ENCODE results near the gene OR51B4. TPM values are rescaled to one million over a fixed set of nuclear protein-coding genes. Genes with fewer than 3 reads are reported as not detected.
A peak's percentile ranks its signal among the peaks of the same experiment; 100 is the strongest.

The OR51B4 gene
- total and polyA plus RNA-seq, 9 of the 15 experiments (the other 6 are each of a cell fraction or from before 2014, with no cell fraction given) = 17.1 to 64.6 (median 39.9) TPM

DNA sequence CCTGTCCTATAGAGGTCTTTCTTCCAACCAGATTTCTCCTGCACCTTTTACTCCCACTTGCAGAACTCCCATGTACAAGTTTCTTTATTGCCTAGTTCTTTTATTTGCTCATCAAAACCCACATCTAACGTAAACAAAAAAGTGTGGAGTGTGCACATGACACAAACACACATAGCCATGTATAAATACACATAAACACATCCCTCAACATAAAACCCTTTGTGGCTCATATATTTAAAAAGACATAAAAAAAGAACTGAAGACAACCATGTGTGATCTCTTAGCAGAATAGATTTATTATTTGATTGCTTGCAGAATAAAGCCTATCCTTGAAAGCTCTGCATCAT lies 48.9 kb downstream of the OR51B4 start:
- Histone ChIP-seq H3K36me3 (ENCODE audit: control insufficient read depth, insufficient read depth, low read length) (peaks cover 26% of the 10 kb centered on the region), H3K4me1 (replicated peaks in 1 of 2; ENCODE audit: control insufficient read depth in 2 of 2, insufficient read depth in 2 of 2, low read length in 2 of 2) (peaks cover 12 to 25% of the 10 kb centered on the region in 2 experiments), H3K9me3 (replicated peaks; ENCODE audit: control insufficient read depth, insufficient read depth, low read depth, low read length) (no peaks in the 10 kb centered on the region), H3K9ac (ENCODE audit: insufficient read depth in 1 of 2, low read depth in 2 of 2, low read length in 2 of 2) (peak overlapping the region; percentile 70 to 87), H3K4me2 (ENCODE audit: insufficient read depth, low read length) (peak overlapping the region; percentile 94), H3K27ac (ENCODE audit: extremely low read depth, low read depth, low read length) (peak overlapping the region; percentile 73), H4K20me1 (replicated peaks; ENCODE audit: control insufficient read depth, insufficient read depth, low read length) (peaks cover 4% of the 10 kb centered on the region; the same call in 1 of the 2 replicates), H3K79me2 (ENCODE audit: control insufficient read depth, insufficient read depth, low read length) (peaks cover 75% of the 10 kb centered on the region), H2AFZ (ENCODE audit: low read depth, low read length) (no peak overlapping the region), H3K27me3 (ENCODE audit: control insufficient read depth in 2 of 2, insufficient read depth in 2 of 2, low read length in 2 of 2) (no peaks in the 10 kb centered on the region), H3K4me3 (peak overlapping the region; percentile 58), H3K9me1 (ENCODE audit: control insufficient read depth, insufficient read depth, low read length) (no peaks in the 10 kb centered on the region)
- no peak for ATAC-seq
- ChIA-PET CTCF (ENCODE audit: low intra/inter-chr PET ratio) (no interaction called here), POLR2A (interaction anchor here (0.8 to 6.9 kb wide), 4 partner anchors 16 to 36 kb away, joined by 3 to 30 read pairs (median 13); partner anchors contain the start of gene HBE1)
- WGBS (ENCODE audit: insufficient coverage, low coverage, missing lambda C conversion rate) = 11% methylated on average over 1 of the region's 1 CpG
- no peak for FAIRE-seq
- intact Hi-C loops (cut with micrococcal nuclease) = loop anchor here (2.0 kb wide), 1 partner anchor 36 kb away; no protein-coding TSS in a partner anchor
- TF ChIP-seq, protein P1, sequence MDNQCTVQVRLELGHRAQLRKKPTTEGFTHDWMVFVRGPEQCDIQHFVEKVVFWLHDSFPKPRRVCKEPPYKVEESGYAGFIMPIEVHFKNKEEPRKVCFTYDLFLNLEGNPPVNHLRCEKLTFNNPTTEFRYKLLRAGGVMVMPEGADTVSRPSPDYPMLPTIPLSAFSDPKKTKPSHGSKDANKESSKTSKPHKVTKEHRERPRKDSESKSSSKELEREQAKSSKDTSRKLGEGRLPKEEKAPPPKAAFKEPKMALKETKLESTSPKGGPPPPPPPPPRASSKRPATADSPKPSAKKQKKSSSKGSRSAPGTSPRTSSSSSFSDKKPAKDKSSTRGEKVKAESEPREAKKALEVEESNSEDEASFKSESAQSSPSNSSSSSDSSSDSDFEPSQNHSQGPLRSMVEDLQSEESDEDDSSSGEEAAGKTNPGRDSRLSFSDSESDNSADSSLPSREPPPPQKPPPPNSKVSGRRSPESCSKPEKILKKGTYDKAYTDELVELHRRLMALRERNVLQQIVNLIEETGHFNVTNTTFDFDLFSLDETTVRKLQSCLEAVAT (IDR thresholded peaks at IDR 0.05) = peak in 1 of 2 experiments; percentile 68; a peak in 1 of 4 replicates
- TF ChIP-seq CTBP1 (IDR thresholded peaks at IDR 0.05; ENCODE audit: borderline replicate concordance) (no peak), ZNF77 (CRISPR knock-in tag; IDR thresholded peaks at IDR 0.05) (0 out of 2 replicates have a peak, but pooled peaks have one; percentile 5)
- in situ Hi-C loops (cut with MboI) = no loop called here
- no TSS peak for BruUV-seq (replicated peaks)
- DNase-seq (ENCODE audit: extremely low read depth in 1 of 4, low spot score in 3 of 4) = no peak
